B cell (primary cell): ENCODE measurements around the gene FAM216B. TPM values are rescaled to one million over a fixed set of nuclear protein-coding genes. Genes with fewer than 3 reads are reported as not detected.

Source experiments
- ATAC-seq: fragments of 200-7000 bp; cut with Tn5 transposase; one replicate; pipeline ENCODE4 v1.10.0; 2021; ENCODE audit warnings: low read depth, mild to moderate bottlenecking, moderate number of reproducible peaks, moderate library complexity
- CTCF ChIA-PET: fragments of 350-600 bp; sonication (Branson Sonifier 250); formaldehyde crosslinking; loops from one replicate; lab custom pipeline; 2021; ENCODE audit warnings: antibody characterized with exemption, inconsistent platforms; lab: Charles Lee
- POLR2A ChIA-PET: fragments of 350-600 bp; sonication (Branson Sonifier 250); formaldehyde crosslinking; loops from one replicate; lab custom pipeline; 2021; ENCODE audit warnings: antibody characterized with exemption; lab: Charles Lee
- DNase-seq: peaks from one replicate; pipeline ENCODE4 v3.0.0; 2013
- H2AFZ ChIP-seq: 2 replicates; pipeline ENCODE4 v1.6.1; 2012; ENCODE audit warnings: mild to moderate bottlenecking, low read depth, low read length; ENCODE audit not compliant: insufficient read depth, poor library complexity, severe bottlenecking
- H3K27ac ChIP-seq, 2 donors: 1 replicate in 1 of 2; 2 replicates in 1 of 2; pipeline ENCODE4 v1.5.1; 2012 to 2013; ENCODE audit warnings: low read length in 2 of 2, mild to moderate bottlenecking in 2 of 2, moderate library complexity in 1 of 2
- H3K27me3 ChIP-seq, 4 experiments: fragments of 200-600 bp in 1 of 4; sonication (generic) in 1 of 4; replicated peaks in 1 of 4; 1 replicate in 2 of 4; 2 replicates in 2 of 4; pipeline versions ENCODE4 v1.6.1 to v1.7.0; 2013 to 2016; ENCODE audit warnings: low read length in 3 of 4, mild to moderate bottlenecking in 2 of 4, mixed read lengths in 1 of 4, moderate library complexity in 1 of 4; ENCODE audit not compliant: insufficient read depth in 4 of 4, control insufficient read depth in 3 of 4; ENCODE audit errors: control extremely low read depth in 1 of 4
- H3K36me3 ChIP-seq, 2 experiments: replicated peaks in 1 of 2; 1 replicate in 1 of 2; 2 replicates in 1 of 2; pipeline versions ENCODE4 v1.6.1 to v1.7.1; 2013; ENCODE audit warnings: low read length in 1 of 2; ENCODE audit not compliant: insufficient read depth in 2 of 2, control insufficient read depth in 1 of 2; ENCODE audit errors: control extremely low read depth in 1 of 2, extremely low read depth in 1 of 2
- H3K4me1 ChIP-seq, 2 donors: fragments of 200-600 bp in 1 of 2; sonication (generic) in 1 of 2; 1 replicate in 1 of 2; 2 replicates in 1 of 2; pipeline versions ENCODE4 v1.5.1 to v1.6.1; 2013 to 2017; ENCODE audit warnings: low read length in 2 of 2; ENCODE audit not compliant: control insufficient read depth in 2 of 2, insufficient read depth in 2 of 2
- H3K4me2 ChIP-seq: replicated peaks from 2 replicates; pipeline ENCODE3; 2012; ENCODE audit warnings: mild to moderate bottlenecking, low read depth, low read length; ENCODE audit not compliant: poor library complexity, severe bottlenecking
- H3K4me3 ChIP-seq, 5 experiments: fragments of 200-600 bp in 1 of 5; sonication (generic) in 1 of 5; 1 replicate in 3 of 5; 2 replicates in 2 of 5; pipeline versions ENCODE4 v1.5.1 to v1.7.0; 2011 to 2016; ENCODE audit warnings: low read length in 4 of 5, mild to moderate bottlenecking in 4 of 5, low read depth in 2 of 5, control low read depth in 1 of 5, moderate library complexity in 1 of 5; ENCODE audit not compliant: insufficient read depth in 1 of 5; ENCODE audit errors: control extremely low read depth in 1 of 5, extremely low read depth in 1 of 5
- H3K79me2 ChIP-seq: fragments of 200-600 bp; sonication (generic); one replicate; pipeline ENCODE4 v1.6.0; 2016; ENCODE audit warnings: low read length; ENCODE audit not compliant: control insufficient read depth, insufficient read depth
- H3K9ac ChIP-seq: fragments of 200-600 bp; sonication (generic); 2 replicates; pipeline ENCODE4 v1.6.1; 2017; ENCODE audit warnings: mild to moderate bottlenecking, low read length, moderate library complexity
- H3K9me3 ChIP-seq, 3 donors: one replicate each; pipeline versions ENCODE4 v1.6.1 to v1.7.1; 2013; ENCODE audit warnings: low read length in 2 of 3; ENCODE audit not compliant: control insufficient read depth in 2 of 3, insufficient read depth in 1 of 3; ENCODE audit errors: control extremely low read depth in 1 of 3
- H4K20me1 ChIP-seq: 2 replicates; pipeline ENCODE4 v1.6.0; 2012; ENCODE audit warnings: mild to moderate bottlenecking, low read length; ENCODE audit not compliant: insufficient read depth, control insufficient read depth, poor library complexity, severe bottlenecking
- H3K27ac Mint-ChIP-seq: one replicate; pipeline ENCODE4 v1.8.0; 2021; ENCODE audit warnings: mixed read lengths
- H3K27me3 Mint-ChIP-seq: one replicate; pipeline ENCODE4 v1.8.0; 2021; ENCODE audit warnings: mixed read lengths
- H3K4me1 Mint-ChIP-seq: one replicate; pipeline ENCODE4 v1.8.0; 2021; ENCODE audit warnings: mixed read lengths
- H3K4me3 Mint-ChIP-seq: one replicate; pipeline ENCODE4 v1.8.0; 2021; ENCODE audit warnings: mixed read lengths
- H3K9me3 Mint-ChIP-seq: one replicate; pipeline ENCODE4 v1.8.0; 2022; ENCODE audit warnings: mixed read lengths; ENCODE audit not compliant: insufficient read depth
- CTCF ChIP-seq: fragments of 200-600 bp; IDR thresholded peaks from one replicate; pipeline ENCODE4 v1.8.0; 2022; ENCODE audit warnings: antibody characterized with exemption, mild to moderate bottlenecking
- EZH2 ChIP-seq: IDR thresholded peaks from 2 replicates; pipeline ENCODE4 v1.6.1; 2012; ENCODE audit warnings: borderline replicate concordance, low read depth, mild to moderate bottlenecking, moderate library complexity, low read length; ENCODE audit not compliant: insufficient read depth, poor library complexity, severe bottlenecking
- WGBS: methylation state at CpG from one replicate; pipeline ENCODE4 v1.1.5; 2013; ENCODE audit warnings: missing lambda C conversion rate; ENCODE audit not compliant: insufficient coverage; 5-methylcytosine and 5-hydroxymethylcytosine counted together
- intact Hi-C: fragments of 100-400 bp; cut with micrococcal nuclease; formaldehyde crosslinking; loops from one replicate; pipeline ENCODE4 v1.10.0; 2022
- polyA plus RNA-seq: library from polyadenylated mRNA; depleted of rRNA; stranded (reverse); fragments of >200 nt; gene quantifications from 2 replicates; pipeline ENCODE4 v1.2.3, GENCODE V29; 2012
- total RNA-seq, 2 donors: library from RNA; stranded (reverse); fragments of 120-200 nt in 1 of 2; gene quantifications; 1 replicate in 1 of 2; 2 replicates in 1 of 2; pipeline versions ENCODE4 v1.2.3 to v1.2.4, GENCODE V29; 2013 to 2022

FAM216B gene
- total and polyA plus RNA-seq, 2 donors (not counting 1 experiment from before 2014, with no cell fraction given), result not detected

- ATAC-seq, result no peak
- H2AFZ ChIP-seq, result no peak overlapping the region
- H3K79me2 ChIP-seq, result no peaks in the 10 kb centered on the region
- no peaks in the 10 kb centered on the region for H3K27me3 ChIP-seq
- H3K27ac ChIP-seq, result no peak overlapping the region
- H3K4me3 ChIP-seq, result no peak overlapping the region
- Mint-ChIP-seq H3K4me1 (no peaks in the 10 kb centered on the region), H3K27me3 (peaks cover 4% of the 10 kb centered on the region), H3K9me3 (no peaks in the 10 kb centered on the region), H3K27ac (no peak overlapping the region), H3K4me3 (no peak overlapping the region)
- intact Hi-C loops, result no loop called here
- H3K9me3 ChIP-seq, result peaks cover 0 to 2% (median 0%) of the 10 kb centered on the region in 3 donors
- no peaks in the 10 kb centered on the region for H3K4me1 ChIP-seq
- no peak overlapping the region for H3K9ac ChIP-seq
- no peak overlapping the region for H3K4me2 ChIP-seq
- TF ChIP-seq CTCF (no peak), EZH2 (no peak)
- ChIA-PET CTCF (no interaction called here), POLR2A (no interaction called here)
- no peak for DNase-seq
- no peaks in the 10 kb centered on the region for H3K36me3 ChIP-seq
- H4K20me1 ChIP-seq, result no peaks in the 10 kb centered on the region
- no CpG with 5 or more reads among the region's 3 CpGs for WGBS
These were observed 29.7 kb upstream of the FAM216B start for GRCh38 chr13:42751693-42752092.

DNA sequence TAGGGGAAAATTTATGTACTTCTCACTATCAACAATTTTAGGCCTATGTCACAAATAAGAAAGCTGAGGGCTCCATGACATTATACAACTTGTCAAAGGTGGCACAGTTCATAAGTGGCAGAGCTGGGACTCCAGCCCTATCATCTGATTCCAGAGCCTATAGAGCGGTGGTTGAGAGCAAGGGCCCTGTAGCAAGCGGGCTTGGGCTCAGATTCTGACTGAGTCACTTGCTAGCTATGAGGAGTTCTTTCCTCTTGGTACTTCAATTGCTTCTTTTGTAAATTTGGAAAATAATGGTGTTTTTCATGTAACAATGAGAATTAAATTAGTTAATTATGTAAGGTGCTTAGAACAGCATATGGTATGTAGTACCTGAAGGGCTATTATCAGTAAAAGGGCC is 28.7 kb upstream of the FAM216B start:
- intact Hi-C loops, result no loop called here
- CTCF ChIA-PET, result no interaction called here
- H4K20me1 ChIP-seq, result no peaks in the 10 kb centered on the region

More for the DNA sequence above, 28.7 kb upstream of the FAM216B start:
- no peak overlapping the region for H3K9ac ChIP-seq
- TF ChIP-seq EZH2, result no peak
- no peak for TF ChIP-seq CTCF
- H3K9me3 ChIP-seq, result peaks cover 0 to 2% (median 0%) of the 10 kb centered on the region in 3 donors
- Mint-ChIP-seq H3K4me3 (no peak overlapping the region), H3K27me3 (peaks cover 4% of the 10 kb centered on the region), H3K9me3 (peaks cover 8% of the 10 kb centered on the region), H3K27ac (no peak overlapping the region), H3K4me1 (no peaks in the 10 kb centered on the region)
- H2AFZ ChIP-seq, result no peak overlapping the region
- no peak overlapping the region for H3K27ac ChIP-seq
- ATAC-seq (no peak), DNase-seq (no peak)
- H3K4me3 ChIP-seq, result no peak overlapping the region
- no peak overlapping the region for H3K4me2 ChIP-seq
- 100% methylated on average over 2 of the region's 2 CpGs for WGBS
- H3K27me3 ChIP-seq, result no peaks in the 10 kb centered on the region
- H3K36me3 ChIP-seq, result no peaks in the 10 kb centered on the region
- no peaks in the 10 kb centered on the region for H3K4me1 ChIP-seq
- H3K79me2 ChIP-seq, result no peaks in the 10 kb centered on the region
- POLR2A ChIA-PET, result no interaction called here
